Measurements from ENCODE around the gene CACNA1C. TPM values are rescaled to one million over a fixed set of nuclear protein-coding genes. Genes with fewer than 3 reads are reported as not detected.
A peak's percentile ranks its signal among the peaks of the same experiment; 100 is the strongest.

CACNA1C gene
- total and polyA plus RNA-seq, 8 donors: 0.31 to 55.8 (median 7.2) TPM

DNA sequence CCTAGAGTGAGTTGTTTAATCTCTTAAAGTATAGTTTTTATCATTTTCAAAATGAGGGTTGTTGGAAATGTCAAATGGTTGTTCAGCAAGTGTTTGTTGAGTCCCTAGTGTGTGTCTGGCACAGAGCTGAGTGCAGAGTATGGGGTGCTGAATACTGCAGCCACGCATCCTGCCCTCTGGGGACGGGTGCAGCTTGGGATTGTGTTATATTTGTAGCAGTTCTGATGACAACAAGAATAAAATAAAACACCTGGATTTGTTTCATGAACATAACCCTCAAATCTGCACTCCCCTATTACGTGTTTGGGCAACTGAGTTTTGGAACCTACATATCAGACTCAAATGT is 127.9 kb downstream of the CACNA1C start:
- WGBS, 5 donors: 50 to 77% (median 60%) methylated on average over 3 of the region's 3 CpGs
- no peak for TF ChIP-seq POLR2AphosphoS5 (IDR thresholded peaks at IDR 0.05)
- TF ChIP-seq POLR2A (IDR thresholded peaks at IDR 0.05): no peak
- TF ChIP-seq, protein P1, sequence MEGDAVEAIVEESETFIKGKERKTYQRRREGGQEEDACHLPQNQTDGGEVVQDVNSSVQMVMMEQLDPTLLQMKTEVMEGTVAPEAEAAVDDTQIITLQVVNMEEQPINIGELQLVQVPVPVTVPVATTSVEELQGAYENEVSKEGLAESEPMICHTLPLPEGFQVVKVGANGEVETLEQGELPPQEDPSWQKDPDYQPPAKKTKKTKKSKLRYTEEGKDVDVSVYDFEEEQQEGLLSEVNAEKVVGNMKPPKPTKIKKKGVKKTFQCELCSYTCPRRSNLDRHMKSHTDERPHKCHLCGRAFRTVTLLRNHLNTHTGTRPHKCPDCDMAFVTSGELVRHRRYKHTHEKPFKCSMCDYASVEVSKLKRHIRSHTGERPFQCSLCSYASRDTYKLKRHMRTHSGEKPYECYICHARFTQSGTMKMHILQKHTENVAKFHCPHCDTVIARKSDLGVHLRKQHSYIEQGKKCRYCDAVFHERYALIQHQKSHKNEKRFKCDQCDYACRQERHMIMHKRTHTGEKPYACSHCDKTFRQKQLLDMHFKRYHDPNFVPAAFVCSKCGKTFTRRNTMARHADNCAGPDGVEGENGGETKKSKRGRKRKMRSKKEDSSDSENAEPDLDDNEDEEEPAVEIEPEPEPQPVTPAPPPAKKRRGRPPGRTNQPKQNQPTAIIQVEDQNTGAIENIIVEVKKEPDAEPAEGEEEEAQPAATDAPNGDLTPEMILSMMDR (IDR thresholded peaks at IDR 0.05): no peak
- no peak for DNase-seq
- no peaks in the 10 kb centered on the region for H3K36me3 ChIP-seq
- no peaks in the 10 kb centered on the region for H3K9me3 ChIP-seq
- peaks cover 0 to 44% (median 21%) of the 10 kb centered on the region in 4 donors for H3K4me1 ChIP-seq
- intact Hi-C loops (cut with DNase I; ENCODE audit: low total_unique reads): no loop called here
- no peak overlapping the region for H3K4me3 ChIP-seq
- H3K27ac ChIP-seq: peak overlapping the region in 4 of 5 donors; percentile 67 to 83 (median 77)
- no peaks in the 10 kb centered on the region for H3K27me3 ChIP-seq

GRCh38 chr12:2183556-2184541 is 131.1 kb downstream of the CACNA1C start:
- DNase-seq: no peak
- peak overlapping the region in 3 of 5 donors; percentile 34 to 62 (median 35) for H3K27ac ChIP-seq
- intact Hi-C loops (cut with DNase I; ENCODE audit: low total_unique reads): no loop called here
- H3K9me3 ChIP-seq: no peaks in the 10 kb centered on the region
- no peaks in the 10 kb centered on the region for H3K27me3 ChIP-seq
- whole genome bisulfite sequencing, 5 donors: 48 to 58% (median 53%) methylated on average over 23 of the region's 23 CpGs
- TF ChIP-seq, protein P1 (IDR thresholded peaks at IDR 0.05): no peak
- no peak for TF ChIP-seq POLR2AphosphoS5 (IDR thresholded peaks at IDR 0.05)
- TF ChIP-seq POLR2A (IDR thresholded peaks at IDR 0.05): no peak
- TF ChIP-seq EP300 (IDR thresholded peaks at IDR 0.05): no peak
- H3K4me1 ChIP-seq: peaks cover 0 to 32% (median 21%) of the 10 kb centered on the region in 4 donors
- H3K4me3 ChIP-seq: no peak overlapping the region
- no peaks in the 10 kb centered on the region for H3K36me3 ChIP-seq

DNA sequence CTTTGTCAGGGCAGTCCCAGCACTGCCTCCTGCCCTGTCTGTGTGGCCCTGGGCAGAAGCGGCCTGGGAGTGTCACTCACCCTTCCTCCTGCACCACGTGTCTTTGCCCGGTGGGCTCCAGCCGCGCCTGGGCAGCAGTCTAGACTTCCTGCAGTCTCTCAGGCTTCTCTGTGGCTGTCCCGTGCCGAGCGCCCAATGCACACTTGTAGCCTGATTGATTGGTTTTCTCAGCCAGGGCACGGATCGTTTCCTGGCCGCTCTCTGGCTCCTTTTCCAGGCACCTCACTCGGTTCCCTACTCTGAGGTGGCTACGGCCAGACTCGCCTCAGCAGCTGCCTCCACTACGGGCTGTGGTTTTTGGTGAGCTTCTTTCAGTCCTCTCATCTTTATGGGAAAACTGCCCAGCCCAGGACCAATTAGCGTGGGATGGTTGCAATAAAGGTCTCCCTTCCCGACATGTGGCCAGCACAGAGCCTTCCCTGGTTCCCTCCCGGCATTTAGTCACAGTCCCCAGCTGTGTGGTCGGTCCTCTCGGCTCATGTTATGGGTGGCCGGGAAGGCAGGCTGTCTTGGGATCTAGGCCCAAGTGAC is 133.1 kb downstream of the CACNA1C start:
- Histone ChIP-seq H3K27me3 (no peaks in the 10 kb centered on the region), H3K27ac (no peak overlapping the region), H3K36me3 (no peaks in the 10 kb centered on the region), H3K9me3 (no peaks in the 10 kb centered on the region), H3K4me1 (peaks cover 0 to 15% (median 6%) of the 10 kb centered on the region in 4 donors), H3K4me3 (no peak overlapping the region)
- intact Hi-C loops (cut with DNase I; ENCODE audit: low total_unique reads): no loop called here
- TF ChIP-seq EP300 (IDR thresholded peaks at IDR 0.05) (no peak), POLR2A (IDR thresholded peaks at IDR 0.05) (no peak), POLR2AphosphoS5 (IDR thresholded peaks at IDR 0.05) (no peak)
- TF ChIP-seq, protein P1 (IDR thresholded peaks at IDR 0.05): no peak
- DNase-seq: no peak
- 91 to 93% (median 92%) methylated on average over 16 to 21 of the region's 21 CpGs for WGBS, 5 donors

DNA sequence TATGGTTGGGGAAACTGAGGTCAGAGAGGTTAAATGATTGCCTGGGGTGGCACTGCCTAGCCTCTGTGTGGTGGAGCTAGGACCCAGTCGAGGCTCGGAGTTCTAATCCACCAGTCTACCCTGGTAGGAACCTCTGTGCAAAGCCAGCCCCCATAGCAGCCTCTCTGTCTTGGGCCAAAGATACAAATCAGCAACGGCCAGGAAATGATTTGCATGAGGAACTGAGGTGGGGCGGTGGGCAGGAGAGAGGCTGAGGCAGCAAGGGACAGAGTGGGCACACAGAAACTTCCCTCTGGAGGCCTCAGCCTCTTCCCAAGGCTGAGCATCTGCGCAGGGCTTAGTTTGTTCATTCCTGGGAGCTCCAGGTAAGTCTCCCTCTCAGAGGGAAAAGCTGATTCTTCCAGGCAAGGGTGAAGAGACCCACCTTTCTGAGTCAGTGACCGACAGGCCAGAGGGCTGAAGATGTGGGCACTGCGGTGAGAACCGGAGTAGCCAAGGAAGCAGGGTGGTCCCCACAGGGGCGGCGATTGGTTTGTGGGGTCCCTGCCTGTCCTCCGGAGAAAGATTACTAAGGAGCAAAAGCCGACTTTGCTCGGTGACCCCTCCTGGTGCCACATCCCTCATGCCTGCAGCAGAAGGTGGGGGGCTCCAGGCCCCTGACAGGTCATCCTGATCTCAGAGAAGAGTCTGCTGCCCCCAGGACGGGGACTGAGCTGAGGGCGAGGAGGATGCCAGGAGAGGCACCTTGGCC is 134.6 kb downstream of the CACNA1C start:
- no peaks in the 10 kb centered on the region for H3K27me3 ChIP-seq
- TF ChIP-seq EP300 (IDR thresholded peaks at IDR 0.05) (no peak), POLR2AphosphoS5 (IDR thresholded peaks at IDR 0.05) (no peak), POLR2A (IDR thresholded peaks at IDR 0.05) (no peak)
- TF ChIP-seq, protein P1 (IDR thresholded peaks at IDR 0.05): no peak
- H3K27ac ChIP-seq: no peak overlapping the region
- WGBS, 5 donors: 75 to 86% (median 82%) methylated on average over 13 to 15 of the region's 15 CpGs
- no peak overlapping the region for H3K4me3 ChIP-seq
- no peaks in the 10 kb centered on the region for H3K36me3 ChIP-seq
- no peak for DNase-seq
- peaks cover 0 to 15% (median 5%) of the 10 kb centered on the region in 4 donors for H3K4me1 ChIP-seq
- intact Hi-C loops (cut with DNase I; ENCODE audit: low total_unique reads): no loop called here
- H3K9me3 ChIP-seq: no peaks in the 10 kb centered on the region
